ENCODE results near the gene MIDN. TPM values are rescaled to one million over a fixed set of nuclear protein-coding genes. Genes with fewer than 3 reads are reported as not detected.

MIDN gene
- total and polyA plus RNA-seq, 4 donors: 39.7 to 185 (median 58.7) TPM

- no peak overlapping the region for H3K27ac ChIP-seq (ENCODE audit: low read depth in 1 of 2, low read length in 1 of 2)
- no peak for DNase-seq
Measured at GRCh38 chr19:1307320-1307719, 58.9 kb downstream of the MIDN start.

DNA sequence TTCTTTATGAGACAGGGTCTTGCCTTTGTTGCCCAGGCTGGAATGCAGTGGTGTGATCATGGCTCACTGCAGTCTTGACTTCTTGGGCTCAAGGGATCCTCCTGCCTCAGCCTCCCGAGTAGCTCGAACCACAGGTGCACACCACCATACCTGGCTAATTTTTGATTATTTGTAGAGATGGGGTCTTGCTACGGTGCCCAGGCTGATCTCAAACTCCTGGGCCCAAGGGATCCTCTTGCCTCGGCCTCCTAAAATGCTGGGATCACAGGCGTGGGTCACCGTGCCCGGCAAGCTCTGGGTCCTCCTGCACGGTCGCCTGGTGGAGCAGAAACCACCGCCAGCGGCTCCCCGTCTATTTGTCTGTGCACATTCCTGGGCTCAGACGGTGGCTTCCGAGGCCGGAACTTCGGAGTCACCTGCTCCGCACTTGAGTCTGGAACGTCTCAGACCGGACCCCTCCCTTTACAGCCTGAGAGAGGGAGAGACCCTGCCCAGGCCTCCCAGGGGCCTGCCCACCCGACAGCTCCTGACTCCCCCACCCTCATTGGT lies 59.4 kb downstream of the MIDN start:
- Histone ChIP-seq H3K9me3 (ENCODE audit: control insufficient read depth in 4 of 4, insufficient read depth in 3 of 4, low read length in 3 of 4) (no peaks in the 10 kb centered on the region), H3K36me3 (ENCODE audit: control insufficient read depth in 4 of 4, insufficient read depth in 4 of 4, low read length in 4 of 4) (no peaks in the 10 kb centered on the region), H3K9ac (ENCODE audit: insufficient read depth in 1 of 2, low read length in 2 of 2) (no peak overlapping the region), H3K27me3 (ENCODE audit: control insufficient read depth in 3 of 3, insufficient read depth in 3 of 3, low read length in 2 of 3) (peaks cover 0 to 3% (median 0%) of the 10 kb centered on the region in 3 donors), H3K4me3 (no peak overlapping the region), H3K27ac (ENCODE audit: low read depth in 1 of 2, low read length in 1 of 2) (no peak overlapping the region), H3K4me1 (ENCODE audit: control insufficient read depth in 5 of 5, insufficient read depth in 5 of 5, low read length in 5 of 5) (no peaks in the 10 kb centered on the region)
- no peak for TF ChIP-seq CTCF (IDR thresholded peaks at IDR 0.05; ENCODE audit: control extremely low read depth, extremely low read depth)
- WGBS, 2 donors: 82 to 85% methylated on average over 20 of the region's 20 CpGs
- ATAC-seq (ENCODE audit: insufficient read depth, low FRiP score): no peak
- no peak for DNase-seq

More at GRCh38 chr19:1307320-1307719, 58.9 kb downstream of the MIDN start:
- H3K36me3 ChIP-seq (ENCODE audit: control insufficient read depth in 4 of 4, insufficient read depth in 4 of 4, low read length in 4 of 4): no peaks in the 10 kb centered on the region
- H3K27me3 ChIP-seq (ENCODE audit: control insufficient read depth in 3 of 3, insufficient read depth in 3 of 3, low read length in 2 of 3): peaks cover 0 to 3% (median 0%) of the 10 kb centered on the region in 3 donors
- no peaks in the 10 kb centered on the region for H3K4me1 ChIP-seq (ENCODE audit: control insufficient read depth in 5 of 5, insufficient read depth in 5 of 5, low read length in 5 of 5)
- no peak overlapping the region for H3K9ac ChIP-seq (ENCODE audit: insufficient read depth in 1 of 2, low read length in 2 of 2)
- H3K9me3 ChIP-seq (ENCODE audit: control insufficient read depth in 4 of 4, insufficient read depth in 3 of 4, low read length in 3 of 4): no peaks in the 10 kb centered on the region
- WGBS, 2 donors: 92 to 98% methylated on average over 28 to 38 of the region's 38 CpGs
- ATAC-seq (ENCODE audit: insufficient read depth, low FRiP score): no peak
- no peak for TF ChIP-seq CTCF (IDR thresholded peaks at IDR 0.05; ENCODE audit: control extremely low read depth, extremely low read depth)
- no peak overlapping the region for H3K4me3 ChIP-seq

DNA sequence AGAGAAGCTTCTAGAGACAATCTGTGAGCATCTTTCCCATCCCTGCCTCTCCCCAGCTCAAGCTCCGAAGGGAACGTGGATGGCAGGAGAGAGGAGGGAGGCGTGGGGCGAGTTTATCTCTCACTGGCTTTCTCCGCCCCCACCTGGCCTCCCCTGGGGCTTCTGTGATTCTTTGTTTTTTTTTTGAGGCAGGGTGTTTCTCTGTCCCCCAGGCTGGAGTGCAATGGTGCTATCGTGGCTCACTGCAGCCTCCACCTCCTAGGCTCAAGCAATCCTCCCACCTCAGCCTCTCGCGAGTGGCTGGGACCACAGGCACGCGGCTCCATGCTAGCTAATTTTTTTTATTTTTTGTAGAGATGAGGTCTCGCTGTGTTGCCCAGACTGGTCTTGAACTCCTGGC lies 60.3 kb downstream of the MIDN start:
- Histone ChIP-seq H3K27me3 (ENCODE audit: control insufficient read depth in 3 of 3, insufficient read depth in 3 of 3, low read length in 2 of 3) (peaks cover 1 to 3% (median 3%) of the 10 kb centered on the region in 3 donors), H3K4me3 (no peak overlapping the region), H3K36me3 (ENCODE audit: control insufficient read depth in 4 of 4, insufficient read depth in 4 of 4, low read length in 4 of 4) (no peaks in the 10 kb centered on the region), H3K4me1 (ENCODE audit: control insufficient read depth in 5 of 5, insufficient read depth in 5 of 5, low read length in 5 of 5) (no peaks in the 10 kb centered on the region), H3K27ac (ENCODE audit: low read depth in 1 of 2, low read length in 1 of 2) (no peak overlapping the region), H3K9me3 (ENCODE audit: control insufficient read depth in 4 of 4, insufficient read depth in 3 of 4, low read length in 3 of 4) (no peaks in the 10 kb centered on the region), H3K9ac (ENCODE audit: insufficient read depth in 1 of 2, low read length in 2 of 2) (no peak overlapping the region)
- DNase-seq (no peak), ATAC-seq (ENCODE audit: insufficient read depth, low FRiP score) (no peak)
- WGBS, 2 donors: 68 to 77% methylated on average over 11 of the region's 11 CpGs
- TF ChIP-seq CTCF (IDR thresholded peaks at IDR 0.05; ENCODE audit: control extremely low read depth, extremely low read depth): no peak

Other genes with a start within 250 kb of the MIDN start
- 10 to 100 TPM in 1 of 2 donors, 1 to 10 TPM in 1; 2.6 to 11.6 TPM for gene GRIN3B, start 248.2 kb upstream of the MIDN start, total RNA-seq
- gene GRIN3B, start 248.2 kb upstream of the MIDN start, polyA plus RNA-seq: 1 to 10 TPM; 1.3 to 2.3 TPM
- gene TMEM259, start 227.5 kb upstream of the MIDN start, total RNA-seq: 100 to 1,000 TPM in 1 of 2 donors, 10 to 100 TPM in 1; 61.1 to 195 TPM
- 100 to 1,000 TPM; 194 to 262 TPM for gene TMEM259, start 227.5 kb upstream of the MIDN start, polyA plus RNA-seq
- not detected for gene RNU6-2, start 227.1 kb upstream of the MIDN start, total RNA-seq
- not detected for gene RNU6-2, start 227.1 kb upstream of the MIDN start, polyA plus RNA-seq
- 100 to 1,000 TPM; 161 to 236 TPM for gene CNN2, start 222.0 kb upstream of the MIDN start, total RNA-seq
- gene CNN2, start 222.0 kb upstream of the MIDN start, polyA plus RNA-seq: 100 to 1,000 TPM; 162 to 198 TPM
- 10 to 100 TPM; 20.1 to 50.0 TPM for gene ABCA7, start 208.5 kb upstream of the MIDN start, total RNA-seq
- gene ABCA7, start 208.5 kb upstream of the MIDN start, polyA plus RNA-seq: 10 to 100 TPM; 33.5 to 54.4 TPM
- 10 to 100 TPM; 23.8 to 86.4 TPM for gene ARHGAP45, start 181.4 kb upstream of the MIDN start, total RNA-seq
- gene ARHGAP45, start 181.4 kb upstream of the MIDN start, polyA plus RNA-seq: 100 to 1,000 TPM in 1 of 2 donors, 10 to 100 TPM in 1; 75.4 to 117 TPM
- gene POLR2E, start 153.2 kb upstream of the MIDN start, total RNA-seq: 100 to 1,000 TPM in 1 of 2 donors, 10 to 100 TPM in 1; 78.4 to 188 TPM
- 100 to 1,000 TPM; 120 to 196 TPM for gene POLR2E, start 153.2 kb upstream of the MIDN start, polyA plus RNA-seq
- gene GPX4, start 144.6 kb upstream of the MIDN start, total RNA-seq: 100 to 1,000 TPM in 1 of 2 donors, 10 to 100 TPM in 1; 91.6 to 365 TPM
- gene GPX4, start 144.6 kb upstream of the MIDN start, polyA plus RNA-seq: 1,000 to 10,000 TPM in 1 of 2 donors, 100 to 1,000 TPM in 1; 566 to 1,031 TPM
- gene SBNO2, start 74.3 kb upstream of the MIDN start, total RNA-seq: 100 to 1,000 TPM in 1 of 2 donors, 10 to 100 TPM in 1; 45.6 to 128 TPM
- 100 to 1,000 TPM in 1 of 2 donors, 10 to 100 TPM in 1; 63.3 to 155 TPM for gene SBNO2, start 74.3 kb upstream of the MIDN start, polyA plus RNA-seq
- gene STK11, start 42.8 kb upstream of the MIDN start, total RNA-seq: 10 to 100 TPM; 51.0 to 58.3 TPM
- 10 to 100 TPM; 43.1 to 59.8 TPM for gene STK11, start 42.8 kb upstream of the MIDN start, polyA plus RNA-seq
- under 1 TPM; 0.23 to 0.83 TPM for gene CBARP, start 10.6 kb upstream of the MIDN start, total RNA-seq
- under 1 TPM; 0.41 to 0.77 TPM for gene CBARP, start 10.6 kb upstream of the MIDN start, polyA plus RNA-seq
- 100 to 1,000 TPM in 1 of 2 donors, 10 to 100 TPM in 1; 27.1 to 217 TPM for gene ATP5F1D, start 6.8 kb upstream of the MIDN start, total RNA-seq
- 100 to 1,000 TPM; 157 to 266 TPM for gene ATP5F1D, start 6.8 kb upstream of the MIDN start, polyA plus RNA-seq
- 100 to 1,000 TPM; 435 to 443 TPM for gene CIRBP, start 20.7 kb downstream of the MIDN start, total RNA-seq
- 100 to 1,000 TPM; 313 to 488 TPM for gene CIRBP, start 20.7 kb downstream of the MIDN start, polyA plus RNA-seq
- 10 to 100 TPM; 17.5 to 66.5 TPM for gene FAM174C, start 26.9 kb downstream of the MIDN start, total RNA-seq
- gene FAM174C, start 26.9 kb downstream of the MIDN start, polyA plus RNA-seq: 10 to 100 TPM; 72.3 to 89.3 TPM
- under 1 TPM in 1 of 2 donors, not detected in 1; 0.37 TPM for gene EFNA2, start 37.3 kb downstream of the MIDN start, total RNA-seq
- not detected for gene EFNA2, start 37.3 kb downstream of the MIDN start, polyA plus RNA-seq
- gene NDUFS7, start 135.3 kb downstream of the MIDN start, total RNA-seq: 100 to 1,000 TPM in 1 of 2 donors, 10 to 100 TPM in 1; 33.4 to 114 TPM
- 100 to 1,000 TPM; 103 to 133 TPM for gene NDUFS7, start 135.3 kb downstream of the MIDN start, polyA plus RNA-seq
- gene GAMT, start 153.0 kb downstream of the MIDN start, total RNA-seq: 1 to 10 TPM; 7.1 to 8.6 TPM
- gene GAMT, start 153.0 kb downstream of the MIDN start, polyA plus RNA-seq: 1 to 10 TPM; 2.9 to 7.6 TPM
- 100 to 1,000 TPM in 1 of 2 donors, 10 to 100 TPM in 1; 61.4 to 125 TPM for gene DAZAP1, start 159.0 kb downstream of the MIDN start, total RNA-seq
- gene DAZAP1, start 159.0 kb downstream of the MIDN start, polyA plus RNA-seq: 10 to 100 TPM; 77.3 to 82.8 TPM
- 1,000 to 10,000 TPM in 1 of 2 donors, 100 to 1,000 TPM in 1; 574 to 1,157 TPM for gene RPS15, start 189.8 kb downstream of the MIDN start, total RNA-seq
- gene RPS15, start 189.8 kb downstream of the MIDN start, polyA plus RNA-seq: 1,000 to 10,000 TPM; 2,710 to 2,993 TPM
- under 1 TPM; 0.15 to 0.37 TPM for gene APC2, start 201.5 kb downstream of the MIDN start, total RNA-seq
- gene APC2, start 201.5 kb downstream of the MIDN start, polyA plus RNA-seq: under 1 TPM; 0.01 to 0.04 TPM
- gene C19orf25, start 230.6 kb downstream of the MIDN start, total RNA-seq: 10 to 100 TPM; 24.1 to 35.8 TPM
- 10 to 100 TPM; 33.3 to 42.6 TPM for gene C19orf25, start 230.6 kb downstream of the MIDN start, polyA plus RNA-seq
- 1 to 10 TPM; 7.1 to 7.9 TPM for gene PCSK4, start 241.8 kb downstream of the MIDN start, total RNA-seq
- gene PCSK4, start 241.8 kb downstream of the MIDN start, polyA plus RNA-seq: 1 to 10 TPM; 2.3 to 3.7 TPM
- 1 to 10 TPM; 3.0 to 6.8 TPM for gene REEP6, start 242.6 kb downstream of the MIDN start, total RNA-seq
- 1 to 10 TPM; 2.5 to 7.6 TPM for gene REEP6, start 242.6 kb downstream of the MIDN start, polyA plus RNA-seq